Activated naive CD4-positive, alpha-beta T cell treated with anti-CD3 and anti-CD28 coated beads, Interleukin-2, amount 50 U/mL, for 72 hours (primary cell): ENCODE data around the gene LAMP5. TPM values are rescaled to one million over a fixed set of nuclear protein-coding genes. Genes with fewer than 3 reads are reported as not detected.

Source experiments
- ATAC-seq, 2 donors: fragments of 150-1000 bp; cut with Tn5 transposase; 2 replicates each; pipeline ENCODE4 v1.10.0; 2021; ENCODE audit warnings: mild to moderate bottlenecking in 2 of 2, moderate library complexity in 2 of 2
- DNase-seq, 2 donors: peaks; one replicate each; pipeline ENCODE4 v3.0.0; 2021 to 2022; ENCODE audit warnings: low spot score in 2 of 2
- H3K27ac Mint-ChIP-seq, 2 donors: one replicate each; pipeline ENCODE4 v1.8.0; 2022; ENCODE audit warnings: mild to moderate bottlenecking in 2 of 2, mixed read lengths in 2 of 2
- H3K36me3 Mint-ChIP-seq, 2 donors: one replicate each; pipeline ENCODE4 v1.8.0; 2022; ENCODE audit warnings: mixed read lengths in 2 of 2
- H3K9me3 Mint-ChIP-seq, 2 donors: one replicate each; pipeline ENCODE4 v1.8.0; 2022; ENCODE audit warnings: mixed read lengths in 2 of 2
- total RNA-seq, 2 donors: library from RNA; stranded (reverse); gene quantifications; one replicate each; pipeline ENCODE4 v1.2.3, GENCODE V29; 2022

Gene LAMP5
- total RNA-seq, 2 donors from 2014 or later: not detected

DNA sequence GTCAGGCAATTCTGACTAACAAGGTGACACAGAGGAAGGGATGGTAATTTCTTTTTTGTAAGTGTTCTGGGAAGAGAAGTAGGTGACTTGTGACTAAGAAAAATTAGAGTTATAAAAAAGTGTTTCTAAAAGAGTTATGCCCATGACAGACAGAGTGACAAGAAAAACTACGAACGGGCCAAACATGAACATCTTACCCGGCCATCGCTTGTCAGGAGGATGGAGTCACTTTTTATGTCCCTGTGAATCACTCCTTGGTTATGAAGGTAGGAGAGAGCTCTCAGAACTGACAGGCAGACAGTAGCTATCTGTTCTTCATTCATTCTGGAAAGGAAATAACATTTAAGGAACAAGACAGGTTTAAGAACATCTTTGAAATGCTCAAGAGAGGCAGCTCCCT lies 43.0 kb downstream of the LAMP5 start:
- H3K36me3 Mint-ChIP-seq: no peaks in the 10 kb centered on the region

DNA sequence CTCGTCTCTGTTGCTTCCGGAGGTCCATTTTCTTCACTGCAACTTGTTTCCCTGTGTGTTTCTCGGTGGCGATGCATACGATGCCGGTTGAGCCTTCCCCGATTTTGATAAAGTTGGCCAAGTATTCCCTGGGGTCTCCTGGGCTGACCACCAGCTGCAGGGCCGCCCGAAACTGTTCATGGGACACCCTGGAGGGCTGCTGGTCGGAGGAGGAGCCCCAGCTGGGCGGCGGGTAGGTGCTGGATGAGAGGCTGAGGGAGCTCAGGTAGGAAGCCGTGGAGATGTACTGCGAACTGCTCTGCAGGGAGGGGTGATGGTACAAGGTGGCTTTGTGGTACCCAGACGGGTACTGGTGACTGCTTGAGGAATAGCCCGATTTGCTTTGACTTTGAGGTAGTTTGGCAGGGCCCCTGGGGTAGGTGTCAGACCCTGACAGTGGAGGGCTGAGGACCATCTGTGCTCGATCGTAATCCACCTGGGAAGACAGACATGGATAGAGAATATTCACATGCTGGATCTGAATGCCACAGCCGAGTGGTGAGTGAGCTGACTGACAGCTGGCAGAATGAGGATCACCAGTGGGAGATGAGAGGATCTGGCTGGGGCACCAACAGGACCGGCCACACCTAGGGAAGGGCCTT lies 51.6 kb downstream of the LAMP5 start:
- Mint-ChIP-seq H3K9me3 (peaks cover 3 to 4% of the 10 kb centered on the region in 2 donors), H3K36me3 (no peaks in the 10 kb centered on the region), H3K27ac (no peak overlapping the region)
- ATAC-seq (no peak), DNase-seq (no peak)

More for the DNA sequence above, 43.0 kb downstream of the LAMP5 start:
- ATAC-seq: no peak
- H3K9me3 Mint-ChIP-seq: peaks cover 9 to 22% of the 10 kb centered on the region in 2 donors
- DNase-seq: no peak
- no peak overlapping the region for H3K27ac Mint-ChIP-seq

DNA sequence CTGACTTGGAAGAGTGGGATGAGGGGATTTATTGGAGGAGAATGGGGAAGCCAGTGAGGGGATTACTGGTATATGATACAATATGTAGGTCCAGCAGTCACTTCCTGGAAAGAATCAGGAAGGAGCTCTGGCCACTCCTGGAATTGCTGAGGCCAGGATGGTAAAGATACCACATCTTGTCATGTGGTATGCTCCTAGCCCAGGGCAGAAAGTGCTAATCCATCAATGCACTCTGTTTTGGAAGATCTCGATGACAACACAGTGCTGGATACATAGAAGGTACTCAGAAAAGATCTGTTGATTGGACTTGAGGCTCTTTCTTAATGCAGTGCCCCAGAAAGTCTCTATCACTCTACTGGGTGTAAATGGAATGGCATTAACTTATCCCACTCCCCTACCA lies 52.6 kb downstream of the LAMP5 start:
- H3K27ac Mint-ChIP-seq: no peak overlapping the region
- no peaks in the 10 kb centered on the region for H3K36me3 Mint-ChIP-seq
- DNase-seq: no peak
- H3K9me3 Mint-ChIP-seq: peaks cover 3 to 4% of the 10 kb centered on the region in 2 donors
- ATAC-seq: no peak

DNA sequence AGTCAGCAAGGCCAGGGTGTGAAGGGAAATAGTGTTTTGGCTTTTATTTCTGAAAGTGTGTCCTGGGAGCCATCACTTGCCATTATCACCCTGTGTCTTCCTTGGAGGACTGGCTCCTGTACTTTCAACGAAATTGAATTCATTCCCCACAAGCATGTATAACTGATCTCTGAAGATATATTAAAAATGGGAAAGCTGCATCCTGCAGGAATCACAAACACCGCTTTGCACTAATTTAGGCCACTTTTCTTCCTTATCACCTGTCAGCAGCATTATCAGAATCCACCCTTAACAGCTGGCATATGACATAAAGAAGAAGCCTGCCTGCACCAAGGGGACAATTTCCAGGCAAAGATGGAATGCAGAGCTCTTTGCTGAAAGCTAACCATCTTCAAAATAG lies 56.2 kb downstream of the LAMP5 start:
- H3K36me3 Mint-ChIP-seq: no peaks in the 10 kb centered on the region
- DNase-seq (no peak), ATAC-seq (no peak)
- H3K27ac Mint-ChIP-seq: no peak overlapping the region
- peaks cover 3 to 4% of the 10 kb centered on the region in 2 donors for H3K9me3 Mint-ChIP-seq

DNA sequence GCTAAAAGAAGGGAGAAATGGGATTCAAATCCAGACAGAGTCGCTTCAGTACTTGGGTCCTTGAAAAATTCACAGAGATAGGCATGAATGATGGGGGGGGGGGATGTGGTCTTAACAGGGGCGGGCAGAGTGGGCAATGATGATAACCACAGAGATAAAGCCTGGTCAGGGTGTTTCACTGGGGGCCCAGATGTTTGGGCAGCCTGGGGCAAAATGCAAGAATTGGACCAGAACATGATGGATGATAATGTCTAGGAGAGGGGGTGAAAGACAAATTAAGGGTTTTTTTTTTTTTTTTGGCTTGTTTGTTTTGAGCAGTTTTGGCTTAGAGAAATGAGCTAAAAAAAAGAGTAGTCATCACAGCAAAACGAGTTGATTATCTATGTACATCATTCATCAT lies 57.4 kb downstream of the LAMP5 start:
- ATAC-seq: no peak
- DNase-seq: no peak
- H3K9me3 Mint-ChIP-seq: peaks cover 0 to 4% of the 10 kb centered on the region in 2 donors
- no peaks in the 10 kb centered on the region for H3K36me3 Mint-ChIP-seq
- H3K27ac Mint-ChIP-seq: no peak overlapping the region

DNA sequence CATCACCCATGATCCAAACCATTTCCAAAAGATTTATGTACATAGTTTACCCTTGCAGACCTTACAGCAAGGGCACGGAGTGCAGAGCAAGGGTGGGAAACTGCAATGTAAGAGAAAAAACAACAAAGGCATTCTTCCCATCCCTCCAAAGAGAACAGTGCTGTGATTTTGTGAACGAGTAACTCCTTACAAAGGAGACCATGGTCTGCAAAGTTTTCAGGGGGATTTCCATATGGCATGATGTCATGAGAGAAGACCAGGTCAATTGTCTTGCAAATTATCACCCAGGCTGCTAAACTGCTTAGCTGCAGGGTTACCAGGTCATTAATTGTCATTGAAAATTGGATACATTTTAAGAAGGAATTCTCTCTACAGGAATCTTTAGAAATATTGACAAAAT lies 58.3 kb downstream of the LAMP5 start:
- Mint-ChIP-seq H3K9me3 (peaks cover 0 to 4% of the 10 kb centered on the region in 2 donors), H3K27ac (no peak overlapping the region), H3K36me3 (no peaks in the 10 kb centered on the region)
- no peak for DNase-seq
- no peak for ATAC-seq

DNA sequence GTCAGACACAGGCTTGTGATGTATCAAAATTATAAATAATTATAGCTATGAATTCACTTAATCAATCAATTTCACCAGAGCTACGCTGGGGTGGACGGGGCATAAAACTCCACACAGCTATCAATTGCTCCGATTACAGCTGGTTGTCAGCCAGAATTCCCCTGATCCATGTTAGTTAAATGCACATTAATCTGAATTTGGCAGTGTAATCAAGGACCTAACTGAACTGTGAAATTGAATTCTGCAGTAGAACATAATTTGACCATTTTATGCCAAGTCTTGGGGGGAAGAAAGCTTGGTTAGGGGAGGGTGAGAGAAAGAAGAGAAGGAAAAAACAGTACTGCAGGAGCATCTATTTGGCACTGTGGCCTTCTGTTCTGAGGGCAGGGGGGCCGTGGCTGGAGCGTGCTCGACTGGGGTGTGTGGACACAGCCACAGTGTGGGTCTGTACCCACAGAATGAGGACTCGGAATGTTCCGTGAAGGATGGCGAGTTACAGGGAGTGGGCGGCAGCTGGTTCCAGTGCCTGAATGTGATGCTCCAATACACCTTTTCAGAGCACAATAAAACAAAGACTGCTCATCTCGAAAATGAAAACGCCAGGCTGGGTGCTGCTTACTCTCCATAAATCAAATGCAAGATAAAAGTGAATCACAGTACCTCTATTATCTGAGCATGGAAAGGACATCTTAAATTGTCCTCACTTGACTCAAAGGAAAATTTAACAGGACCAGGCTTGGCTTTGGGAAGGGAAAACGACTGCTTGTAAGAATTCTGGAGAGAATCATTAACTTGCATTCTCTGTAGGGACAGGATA lies 59.2 kb downstream of the LAMP5 start:
- H3K27ac Mint-ChIP-seq: no peak overlapping the region
- no peak for DNase-seq
- H3K36me3 Mint-ChIP-seq: no peaks in the 10 kb centered on the region
- H3K9me3 Mint-ChIP-seq: peaks cover 0 to 4% of the 10 kb centered on the region in 2 donors
- ATAC-seq: no peak

DNA sequence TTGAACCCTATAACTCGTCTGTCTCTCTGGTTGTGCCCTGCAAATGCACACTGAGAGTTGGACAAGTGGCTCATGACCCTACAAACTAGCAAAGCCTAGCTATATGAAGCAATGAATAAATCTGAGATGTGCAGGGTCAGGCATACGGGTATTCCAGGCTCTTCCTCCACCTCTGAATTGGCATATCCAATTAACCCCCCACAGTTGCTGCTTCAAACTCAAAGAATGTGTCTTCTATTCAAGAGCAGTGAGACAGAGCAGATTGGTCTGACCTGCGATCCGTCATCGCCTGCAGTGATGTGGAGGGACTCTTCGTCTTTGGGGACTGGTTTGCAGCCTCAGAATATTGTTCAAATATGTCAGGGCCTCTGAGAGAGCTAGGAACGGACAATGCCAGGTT lies 59.8 kb downstream of the LAMP5 start:
- no peak for DNase-seq
- H3K27ac Mint-ChIP-seq: no peak overlapping the region
- H3K36me3 Mint-ChIP-seq: no peaks in the 10 kb centered on the region
- peaks cover 0 to 3% of the 10 kb centered on the region in 2 donors for H3K9me3 Mint-ChIP-seq
- ATAC-seq: no peak

DNA sequence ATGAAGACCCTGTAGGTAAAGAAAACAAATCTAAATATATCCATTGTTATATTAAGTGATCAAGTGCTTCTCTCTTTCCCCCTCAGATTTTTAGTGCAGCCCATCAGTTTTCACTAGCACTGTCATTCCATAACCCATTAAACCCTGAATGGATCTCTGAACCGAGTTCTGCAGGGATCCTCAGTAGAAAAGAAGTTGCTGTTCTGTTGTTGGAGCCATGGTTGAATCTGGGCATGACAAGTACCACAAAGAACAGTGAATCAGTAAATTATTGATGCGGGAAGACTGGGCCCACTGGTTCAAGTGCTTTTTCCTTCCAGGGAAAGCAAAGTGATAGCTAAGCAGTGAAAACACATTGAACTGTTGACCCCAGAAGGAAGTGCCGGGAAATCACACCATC lies 60.4 kb downstream of the LAMP5 start:
- Mint-ChIP-seq H3K9me3 (no peaks in the 10 kb centered on the region), H3K27ac (no peak overlapping the region), H3K36me3 (no peaks in the 10 kb centered on the region)
- ATAC-seq (no peak), DNase-seq (no peak)

DNA sequence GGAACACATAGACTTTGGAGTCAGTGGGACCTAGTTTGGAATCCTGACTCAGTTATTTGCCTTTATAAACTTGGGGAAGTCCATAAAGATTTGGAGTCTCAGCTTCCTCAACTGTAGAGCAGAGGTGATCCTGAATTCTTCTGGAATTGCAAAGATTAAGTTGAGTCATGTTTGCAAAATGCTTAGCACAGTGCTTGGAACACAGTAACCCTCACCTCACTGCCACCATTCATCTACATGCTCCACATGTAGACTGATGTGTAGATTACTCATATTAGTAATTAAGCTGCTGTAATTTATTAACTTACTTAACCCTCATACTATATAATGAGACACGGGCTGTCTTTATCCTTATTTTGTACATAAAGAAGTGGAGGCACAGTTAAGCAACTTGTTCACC lies 61.4 kb downstream of the LAMP5 start:
- no peak for ATAC-seq
- Mint-ChIP-seq H3K27ac (no peak overlapping the region), H3K9me3 (peaks cover 0 to 2% of the 10 kb centered on the region in 2 donors), H3K36me3 (peaks cover 0 to 6% of the 10 kb centered on the region in 2 donors)
- no peak for DNase-seq

DNA sequence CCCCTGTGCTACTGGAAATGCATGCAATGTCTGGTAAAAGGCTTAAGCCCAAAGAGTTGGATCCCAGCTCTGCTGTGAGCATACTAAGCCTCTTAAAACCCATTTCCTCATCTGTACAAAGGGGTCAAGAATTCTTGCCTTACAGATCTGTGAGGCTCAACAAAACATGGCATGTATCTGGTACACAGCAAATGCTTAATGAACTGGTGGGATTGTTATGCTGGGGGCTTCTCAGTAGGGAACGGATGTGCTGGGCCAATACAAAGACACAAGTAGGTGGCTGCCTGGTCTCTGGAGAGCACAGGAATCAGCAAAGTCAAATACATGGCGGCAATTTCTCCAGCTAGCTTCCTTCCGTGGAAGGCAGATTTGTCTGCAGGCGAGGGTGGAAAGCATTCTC lies 62.3 kb downstream of the LAMP5 start:
- Mint-ChIP-seq H3K9me3 (peaks cover 0 to 2% of the 10 kb centered on the region in 2 donors), H3K27ac (no peak overlapping the region), H3K36me3 (peaks cover 0 to 6% of the 10 kb centered on the region in 2 donors)
- no peak for ATAC-seq
- DNase-seq: no peak

DNA sequence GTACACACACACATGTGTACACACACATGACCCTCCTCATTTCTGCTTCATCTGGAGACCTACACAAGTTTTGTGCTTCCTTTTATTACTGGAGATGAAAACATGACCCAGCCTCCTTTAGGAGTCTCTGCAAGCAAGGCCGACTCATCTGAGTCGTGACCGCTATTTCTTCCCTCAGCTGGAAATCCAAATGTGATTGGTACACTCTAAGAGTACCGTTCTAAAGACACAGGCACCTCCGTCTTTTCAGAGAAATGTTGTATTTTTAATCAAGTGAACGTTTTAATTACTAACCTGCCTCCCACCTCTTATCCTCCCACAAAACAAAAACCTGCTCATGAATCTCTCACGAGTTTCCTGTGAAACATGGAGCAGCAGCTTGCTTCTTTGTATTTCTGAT lies 63.0 kb downstream of the LAMP5 start:
- no peak overlapping the region for H3K27ac Mint-ChIP-seq
- ATAC-seq: no peak

DNA sequence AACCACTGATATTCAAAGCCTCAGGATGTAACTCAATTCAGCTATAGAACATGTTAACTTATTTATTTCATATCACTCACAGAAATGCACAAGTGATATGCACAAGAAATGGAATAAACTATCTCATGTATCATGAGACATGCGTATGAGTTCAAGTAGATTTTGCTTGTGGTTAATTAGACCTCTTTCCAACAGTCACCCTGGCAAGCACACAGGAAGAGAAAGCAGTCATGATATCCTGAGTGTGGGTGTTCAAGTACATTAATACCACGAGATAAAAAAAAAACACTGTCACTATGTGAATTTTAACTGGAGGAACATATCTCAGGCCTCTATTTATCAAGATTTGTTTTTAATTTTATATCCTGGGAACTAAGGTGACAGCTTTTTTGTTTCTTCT lies 64.2 kb downstream of the LAMP5 start:
- ATAC-seq (no peak), DNase-seq (no peak)
- Mint-ChIP-seq H3K27ac (no peak overlapping the region), H3K36me3 (peaks cover 0 to 6% of the 10 kb centered on the region in 2 donors), H3K9me3 (peaks cover 0 to 2% of the 10 kb centered on the region in 2 donors)

More for the DNA sequence above, 63.0 kb downstream of the LAMP5 start:
- Mint-ChIP-seq H3K9me3 (peaks cover 0 to 2% of the 10 kb centered on the region in 2 donors), H3K36me3 (peaks cover 0 to 6% of the 10 kb centered on the region in 2 donors)
- DNase-seq: no peak
